ENCODE data around the gene SCP2.

Gene SCP2

GRCh38 chr1:53073287-53073686 lies 146.2 kb downstream of the SCP2 start:
- Histone ChIP-seq H3K9me3 (ENCODE audit: severe bottlenecking) (no peaks in the 10 kb centered on the region), H3K36me3 (ENCODE audit: low read depth) (no peaks in the 10 kb centered on the region), H3K27ac (ENCODE audit: poor library complexity, severe bottlenecking) (no peak overlapping the region), H3K4me1 (ENCODE audit: insufficient read depth, poor library complexity, severe bottlenecking) (no peaks in the 10 kb centered on the region), H3K4me3 (ENCODE audit: severe bottlenecking) (no peak overlapping the region), H3K27me3 (ENCODE audit: insufficient read depth, poor library complexity, severe bottlenecking) (no peaks in the 10 kb centered on the region)
- TF ChIP-seq CTCF (IDR thresholded peaks at IDR 0.05; ENCODE audit: poor library complexity, severe bottlenecking), result no peak
- no peak for ATAC-seq (ENCODE audit: low read depth)
- DNase-seq (ENCODE audit: low spot score), result no peak

- H3K9me3 ChIP-seq (ENCODE audit: severe bottlenecking), result no peaks in the 10 kb centered on the region
- ATAC-seq (ENCODE audit: low read depth) (no peak), DNase-seq (ENCODE audit: low spot score) (no peak)
- no peaks in the 10 kb centered on the region for H3K27me3 ChIP-seq (ENCODE audit: insufficient read depth, poor library complexity, severe bottlenecking)
- no peak overlapping the region for H3K4me3 ChIP-seq (ENCODE audit: severe bottlenecking)
- H3K27ac ChIP-seq (ENCODE audit: poor library complexity, severe bottlenecking), result no peak overlapping the region
- no peaks in the 10 kb centered on the region for H3K36me3 ChIP-seq (ENCODE audit: low read depth)
- TF ChIP-seq CTCF (IDR thresholded peaks at IDR 0.05; ENCODE audit: poor library complexity, severe bottlenecking), result no peak
- H3K4me1 ChIP-seq (ENCODE audit: insufficient read depth, poor library complexity, severe bottlenecking), result no peaks in the 10 kb centered on the region
Measured at GRCh38 chr1:53073868-53074311, 146.8 kb downstream of the SCP2 start.

- H3K9me3 ChIP-seq (ENCODE audit: severe bottlenecking), result no peaks in the 10 kb centered on the region
- ATAC-seq (ENCODE audit: low read depth) (no peak), DNase-seq (ENCODE audit: low spot score) (no peak)
- no peak overlapping the region for H3K4me3 ChIP-seq (ENCODE audit: severe bottlenecking)
- no peaks in the 10 kb centered on the region for H3K27me3 ChIP-seq (ENCODE audit: insufficient read depth, poor library complexity, severe bottlenecking)
- H3K27ac ChIP-seq (ENCODE audit: poor library complexity, severe bottlenecking), result no peak overlapping the region
- H3K4me1 ChIP-seq (ENCODE audit: insufficient read depth, poor library complexity, severe bottlenecking), result no peaks in the 10 kb centered on the region
- no peaks in the 10 kb centered on the region for H3K36me3 ChIP-seq (ENCODE audit: low read depth)
- TF ChIP-seq CTCF (IDR thresholded peaks at IDR 0.05; ENCODE audit: poor library complexity, severe bottlenecking), result no peak
Measured at GRCh38 chr1:53074313-53075154, 147.5 kb downstream of the SCP2 start.

- Histone ChIP-seq H3K4me1 (ENCODE audit: insufficient read depth, poor library complexity, severe bottlenecking) (no peaks in the 10 kb centered on the region), H3K4me3 (ENCODE audit: severe bottlenecking) (no peak overlapping the region), H3K27ac (ENCODE audit: poor library complexity, severe bottlenecking) (no peak overlapping the region), H3K27me3 (ENCODE audit: insufficient read depth, poor library complexity, severe bottlenecking) (no peaks in the 10 kb centered on the region), H3K9me3 (ENCODE audit: severe bottlenecking) (no peaks in the 10 kb centered on the region), H3K36me3 (ENCODE audit: low read depth) (no peaks in the 10 kb centered on the region)
- TF ChIP-seq CTCF (IDR thresholded peaks at IDR 0.05; ENCODE audit: poor library complexity, severe bottlenecking), result no peak
- no peak for ATAC-seq (ENCODE audit: low read depth)
- no peak for DNase-seq (ENCODE audit: low spot score)
Measured at GRCh38 chr1:53075206-53075605, 148.1 kb downstream of the SCP2 start.

- ATAC-seq (ENCODE audit: low read depth), result no peak
- H3K9me3 ChIP-seq (ENCODE audit: severe bottlenecking), result no peaks in the 10 kb centered on the region
- no peak overlapping the region for H3K27ac ChIP-seq (ENCODE audit: poor library complexity, severe bottlenecking)
- peak; percentile 29 for DNase-seq (ENCODE audit: low spot score)
- no peaks in the 10 kb centered on the region for H3K27me3 ChIP-seq (ENCODE audit: insufficient read depth, poor library complexity, severe bottlenecking)
- no peaks in the 10 kb centered on the region for H3K4me1 ChIP-seq (ENCODE audit: insufficient read depth, poor library complexity, severe bottlenecking)
- H3K4me3 ChIP-seq (ENCODE audit: severe bottlenecking), result no peak overlapping the region
- TF ChIP-seq CTCF (IDR thresholded peaks at IDR 0.05; ENCODE audit: poor library complexity, severe bottlenecking), result no peak
- H3K36me3 ChIP-seq (ENCODE audit: low read depth), result no peaks in the 10 kb centered on the region
Measured at GRCh38 chr1:53075761-53076163, 148.7 kb downstream of the SCP2 start.

All from RWPE2 (cell line).